Hematopoietic multipotent progenitor cell treated with erythropoietin and hydrocortisone succinate and interleukin-3 and kit ligand, for 17 days (in vitro differentiated cells): Measurements from ENCODE around the gene ART1.
"Not testable (repeated sequence)": the region's sequence is repeated elsewhere in the genome, so short reads cannot be mapped to it uniquely, and the experiment has no call there.

ENCODE experiments used
- DNase-seq: peaks from one replicate; pipeline ENCODE4 v3.0.0-alpha.2; 2015; ENCODE audit warnings: low spot score

Gene ART1

DNA sequence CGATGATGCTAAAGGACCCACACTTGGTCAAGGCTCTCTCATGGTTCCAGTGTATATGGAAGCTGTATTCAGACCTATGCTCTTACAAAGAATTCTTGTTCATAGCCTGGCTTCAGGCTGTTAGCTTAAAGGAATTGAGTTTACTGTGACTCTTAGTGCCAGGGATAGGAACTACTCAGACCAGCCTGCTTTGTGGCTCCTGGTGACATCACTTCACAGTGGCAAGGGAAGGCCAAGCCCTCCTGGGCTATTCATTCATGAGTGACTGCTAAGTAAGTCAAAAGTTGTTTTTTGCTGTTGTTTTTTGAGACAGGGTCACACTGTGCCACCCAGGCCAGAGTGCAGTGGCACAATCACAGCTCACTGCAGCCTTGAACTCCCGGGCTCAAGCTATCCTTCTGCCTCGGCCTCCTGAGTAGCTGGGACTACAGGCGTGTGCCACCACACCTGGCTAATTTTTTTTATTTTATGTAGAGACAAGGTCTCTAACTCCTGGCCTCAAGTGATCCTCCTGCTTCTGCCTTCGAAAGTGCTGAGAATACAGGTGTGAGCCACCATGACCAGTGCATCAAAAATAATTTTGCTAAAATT lies 12.8 kb upstream of the ART1 start:
- DNase-seq, result no peak

DNA sequence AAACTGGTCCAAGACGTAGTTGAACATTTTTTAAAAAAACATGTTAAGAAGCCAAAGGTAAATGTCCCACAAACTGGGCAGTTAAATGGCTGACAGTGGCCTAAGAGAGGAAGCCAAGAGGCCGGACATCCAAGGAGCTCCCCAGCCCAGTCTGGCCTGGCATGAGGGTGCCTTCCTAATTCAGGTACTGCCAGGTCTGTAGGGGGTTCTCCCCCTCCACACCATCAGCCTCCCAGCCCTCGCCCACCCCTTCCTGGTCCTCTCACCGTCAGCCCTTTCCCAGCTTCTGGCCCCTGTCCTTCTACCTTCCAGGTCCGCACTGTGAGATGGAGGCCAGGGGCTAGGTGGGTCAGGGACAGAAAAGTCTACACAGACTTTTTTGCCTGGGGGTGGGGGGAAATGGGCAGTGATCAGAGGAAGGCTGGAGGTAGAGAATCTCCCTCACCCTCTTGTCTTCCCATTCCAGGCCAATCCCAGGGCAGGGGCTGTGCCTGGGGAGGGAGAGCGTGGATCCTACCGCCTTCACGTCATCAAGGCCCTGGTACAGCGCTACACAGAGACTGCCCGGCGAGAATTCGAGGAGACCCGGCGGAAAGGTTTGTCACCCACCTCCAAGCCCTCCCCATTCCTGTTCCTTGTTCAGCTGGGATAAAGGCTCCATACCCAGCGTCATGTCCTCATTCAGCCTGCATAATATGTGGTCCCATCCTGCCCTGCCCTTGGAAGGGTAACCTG lies 9.1 kb upstream of the ART1 start:
- DNase-seq, result no peak

- no peak for DNase-seq
Observed at GRCh38 chr11:3637201-3637600, 7.7 kb upstream of the ART1 start.

DNA sequence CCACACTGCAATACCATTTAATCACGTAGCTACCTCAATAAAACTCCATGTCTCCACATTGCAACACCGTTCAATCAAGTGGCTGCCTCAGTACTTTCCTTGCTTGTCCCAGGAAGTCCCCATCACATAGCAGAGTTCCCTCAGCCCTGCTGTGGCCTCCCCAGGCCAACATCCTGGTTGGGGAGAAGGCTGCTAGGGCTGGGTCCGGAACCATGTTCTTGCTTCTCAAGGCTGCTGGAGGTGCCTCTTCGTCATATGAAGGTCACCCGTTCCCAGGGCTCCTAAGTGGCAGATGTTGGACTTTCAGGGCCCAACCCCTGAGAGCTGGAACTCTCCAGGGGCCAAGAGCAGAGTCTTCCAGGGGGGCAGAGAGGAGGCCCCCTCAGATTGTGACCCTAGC lies 6.4 kb upstream of the ART1 start:
- DNase-seq, result no peak

DNA sequence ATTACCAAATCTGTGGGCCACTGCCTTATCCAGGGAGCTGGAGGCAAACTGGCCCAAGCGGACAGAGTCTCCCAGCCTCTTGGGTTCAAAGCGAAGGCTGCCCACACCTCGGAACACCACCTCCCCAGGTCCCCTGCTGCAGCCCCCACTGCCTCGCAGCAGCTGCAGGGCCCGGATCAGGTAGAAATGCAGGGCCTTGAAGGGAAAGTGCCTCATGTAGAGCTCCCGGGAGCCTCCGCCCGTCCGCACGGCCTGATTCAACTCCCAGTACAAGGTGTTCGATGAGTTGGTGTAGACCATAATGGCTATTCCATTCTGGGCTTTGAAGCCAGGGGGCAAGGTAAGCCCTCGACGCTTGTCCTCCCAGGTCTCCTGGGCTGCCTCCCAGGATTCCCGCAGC lies 5.1 kb upstream of the ART1 start:
- no peak for DNase-seq

DNA sequence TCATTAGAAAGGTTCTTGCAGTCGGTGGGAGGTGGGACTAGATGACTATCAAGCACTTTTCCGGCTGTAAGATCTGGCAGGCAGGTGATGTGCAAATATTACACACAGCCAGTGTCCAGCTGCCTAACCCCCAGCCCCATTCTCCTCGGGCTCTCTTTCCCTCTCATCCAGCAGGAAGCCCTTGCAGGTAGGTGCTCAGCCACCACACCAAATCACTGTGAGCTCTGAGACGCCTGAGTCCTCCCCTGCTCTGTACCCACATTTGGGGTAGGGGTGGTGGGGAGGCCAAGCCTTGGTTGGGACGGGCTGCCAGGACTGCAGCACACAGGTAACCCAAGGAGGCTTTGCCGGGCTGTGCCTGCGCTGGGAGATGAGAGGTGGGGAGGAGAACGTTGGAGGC lies 3.7 kb upstream of the ART1 start:
- DNase-seq, result no peak

DNA sequence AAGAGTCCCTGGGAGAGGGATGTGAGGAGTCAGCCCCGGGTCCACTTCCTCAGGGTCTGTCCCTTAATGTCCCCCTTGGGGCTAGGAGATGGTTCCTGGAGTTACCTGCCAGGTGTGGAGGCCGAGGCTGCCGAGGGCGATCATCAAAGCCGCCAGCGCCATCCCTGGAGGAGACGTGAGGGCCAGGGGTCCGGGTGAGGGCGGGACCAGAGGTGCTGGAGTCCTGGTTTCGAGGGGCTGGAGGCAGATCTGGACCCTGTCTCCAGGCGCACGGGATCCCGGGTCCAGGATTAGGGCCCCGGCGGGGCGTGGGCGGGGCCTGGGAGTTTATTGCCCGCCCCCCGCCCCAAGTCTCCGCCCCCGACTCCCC lies 3.2 kb upstream of the ART1 start, which contains the start of gene ART5:
Gene ART5 (minus strand): TSS at position 292 of the 370 bp plus-strand sequence. CDS start 130 bp downstream, at position 162.
- no peak for DNase-seq

GRCh38 chr11:3642071-3642951 lies 2.6 kb upstream of the ART1 start:
- no peak for DNase-seq

DNA sequence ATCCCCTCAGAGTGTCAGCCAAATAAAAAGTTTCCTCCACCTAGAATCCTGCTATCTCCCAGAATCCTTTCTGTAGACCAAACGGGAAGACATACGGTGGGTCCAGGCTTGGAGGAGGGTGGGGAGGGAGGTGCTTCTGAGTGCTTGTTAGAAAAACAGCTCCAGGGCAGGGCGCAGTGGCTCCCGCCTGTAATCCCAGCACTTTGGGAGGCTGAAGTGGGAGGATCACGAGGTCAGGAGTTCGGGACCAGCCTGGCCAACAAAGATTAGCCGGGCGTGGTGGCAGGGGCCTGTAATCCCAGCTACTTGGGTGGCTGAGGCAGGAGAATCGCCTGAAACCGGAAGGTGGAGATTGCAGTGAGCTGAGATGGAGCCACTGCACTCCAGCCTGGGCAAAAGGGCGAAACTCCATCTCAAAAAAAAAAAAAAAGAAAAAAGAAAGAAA lies 1.8 kb upstream of the ART1 start:
- DNase-seq, result not testable (repeated sequence)

- no peak for DNase-seq
Observed at GRCh38 chr11:3645552-3645951, 624 bp downstream of the ART1 start.

DNA sequence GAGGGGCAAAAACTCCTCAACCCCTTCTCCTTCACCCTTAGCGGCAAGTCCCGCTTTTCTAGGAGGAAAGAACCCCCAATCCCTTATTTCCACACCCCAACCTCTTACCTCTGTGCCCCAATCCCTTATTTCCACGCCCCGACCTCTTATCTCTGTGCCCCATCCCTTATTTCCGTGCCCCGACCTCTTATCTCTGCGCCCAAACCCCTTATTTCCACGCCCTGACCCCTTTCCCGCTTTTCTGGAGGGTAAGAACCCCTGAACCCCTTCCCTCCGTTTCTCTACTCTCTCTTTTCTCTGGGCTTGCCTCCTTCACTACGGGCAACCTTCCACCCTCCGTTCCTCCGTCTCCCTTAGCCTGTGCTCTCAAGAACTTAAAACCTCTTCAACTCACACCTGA lies 3.9 kb downstream of the ART1 start:
- DNase-seq, result not testable (repeated sequence)

DNA sequence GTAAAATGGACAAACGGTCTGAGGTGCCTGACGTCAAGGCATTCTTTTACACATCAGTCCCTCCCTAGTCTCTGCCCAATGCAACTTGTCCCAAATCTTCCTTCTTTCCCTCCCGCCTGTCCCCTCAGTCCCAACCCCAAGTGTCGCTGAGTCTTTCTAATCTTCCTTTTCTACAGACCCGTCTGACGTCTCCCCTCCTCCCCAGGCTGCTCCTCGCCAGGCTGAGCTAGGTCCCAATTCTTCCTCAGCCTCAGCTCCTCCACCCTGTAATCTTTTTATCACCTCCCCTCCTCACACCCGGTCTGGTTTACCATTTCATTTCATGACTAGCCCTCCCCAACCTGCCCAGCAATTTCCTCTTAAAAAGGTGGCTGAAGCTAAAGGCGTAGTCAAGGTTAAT lies 4.4 kb downstream of the ART1 start:
- not testable (repeated sequence) for DNase-seq

GRCh38 chr11:3652514-3652913 lies 7.6 kb downstream of the ART1 start:
- DNase-seq, result not testable (repeated sequence)

- no peak for DNase-seq
Observed at GRCh38 chr11:3655547-3655946, 10.6 kb downstream of the ART1 start.

GRCh38 chr11:3657331-3657730 lies 12.4 kb downstream of the ART1 start:
- DNase-seq, result not testable (repeated sequence)

- DNase-seq, result no peak
Observed at GRCh38 chr11:3658252-3658651, 13.3 kb downstream of the ART1 start.

GRCh38 chr11:3659595-3660515 lies 14.9 kb downstream of the ART1 start:
- DNase-seq, result no peak

DNA sequence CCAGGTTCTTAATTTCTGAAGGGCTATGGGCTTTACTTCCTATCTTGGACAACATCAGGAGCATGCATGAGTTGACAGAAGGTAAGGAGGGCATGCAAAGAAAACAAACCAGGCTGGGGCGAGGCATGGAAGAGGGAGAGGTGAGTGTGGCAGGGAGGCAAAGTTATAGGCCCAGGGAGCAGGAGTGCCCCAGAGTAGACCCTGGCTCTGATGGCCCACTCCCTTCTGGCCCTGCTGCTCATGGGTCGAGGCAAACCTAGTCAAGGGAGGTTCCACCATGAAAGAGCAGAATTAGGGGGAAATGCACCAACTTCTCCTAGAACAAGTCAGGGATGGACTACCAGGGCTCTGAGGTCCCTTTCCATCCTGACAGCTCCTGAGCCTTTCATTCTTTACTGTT lies 16.0 kb downstream of the ART1 start:
- DNase-seq, result no peak

- DNase-seq, result no peak
Observed at GRCh38 chr11:3662856-3663255, 17.9 kb downstream of the ART1 start.

DNA sequence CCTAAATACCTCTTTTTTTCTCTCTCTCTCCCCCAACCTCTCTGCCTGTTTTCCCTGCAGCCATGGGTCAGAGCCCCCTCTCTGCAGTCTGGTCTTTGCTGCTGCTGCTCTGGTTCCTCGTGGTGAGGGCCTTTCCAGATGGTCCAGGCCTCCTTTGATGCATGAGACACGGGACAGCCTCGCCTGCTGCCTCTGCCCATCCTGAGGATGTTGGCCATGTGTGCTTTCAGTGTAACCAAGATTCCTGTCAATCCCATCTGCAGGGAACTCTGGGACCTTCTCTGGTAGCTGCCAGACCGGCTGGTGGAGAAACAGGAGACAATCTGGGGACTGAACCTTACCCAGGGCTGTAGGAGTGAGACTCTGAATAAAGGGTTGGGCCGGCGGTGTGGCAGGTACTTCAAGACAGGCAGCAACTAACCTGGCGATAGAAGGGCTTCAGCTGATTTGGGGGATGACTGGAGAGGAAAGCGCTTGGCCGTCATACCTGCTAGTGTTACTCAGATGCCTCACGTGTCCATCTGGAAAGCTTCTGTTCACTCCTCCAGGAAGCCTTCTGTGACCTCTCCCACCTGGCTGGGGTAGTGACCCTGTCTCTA lies 19.2 kb downstream of the ART1 start:
- DNase-seq, result no peak

DNA sequence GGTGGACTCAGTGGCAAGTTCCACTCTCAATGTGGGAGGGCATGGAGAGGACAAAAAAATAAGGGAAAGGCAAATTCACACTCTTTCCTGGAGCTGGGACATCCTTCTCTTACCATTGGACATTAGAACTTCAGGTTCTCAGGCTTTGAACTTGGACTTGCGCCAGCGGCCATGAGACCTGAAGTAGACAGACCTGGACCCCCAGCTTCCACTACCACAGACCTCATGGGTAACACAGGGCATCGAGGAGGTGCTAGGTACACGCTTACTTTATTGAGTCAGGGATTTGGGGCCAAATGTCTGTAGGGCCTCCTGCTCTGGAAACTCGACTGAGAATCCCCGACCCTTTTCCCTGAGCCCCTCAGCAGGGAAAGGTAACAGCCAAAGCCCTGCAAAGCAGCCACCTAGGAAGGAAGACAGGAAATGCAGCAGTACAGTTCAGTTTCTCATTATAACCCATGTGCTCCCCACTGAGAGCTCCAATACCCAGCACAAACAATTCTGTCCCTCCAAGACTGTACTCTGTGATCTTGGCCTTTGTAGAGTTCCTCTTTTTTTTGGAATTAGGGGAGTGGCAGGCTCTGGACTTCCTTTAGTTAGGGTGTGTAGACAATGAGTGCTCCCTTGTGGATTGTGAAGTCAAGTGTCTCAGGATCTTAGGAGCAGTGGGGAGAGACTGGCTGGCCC lies 20.6 kb downstream of the ART1 start:
- DNase-seq, result no peak
